Neural progenitor cell (in vitro differentiated cells): ENCODE results near the gene MTRR.

Experiments used
- CTCF ChIP-seq: fragments of 200-600 bp; sonication (generic); IDR thresholded peaks from 2 replicates; pipeline ENCODE4 v1.5.1; 2017; ENCODE audit warnings: antibody characterized with exemption, mild to moderate bottlenecking
- EZH2 ChIP-seq: fragments of 200-600 bp; sonication (generic); IDR thresholded peaks from 2 replicates; pipeline ENCODE4 v1.6.1; 2017; ENCODE audit warnings: antibody characterized with exemption, mild to moderate bottlenecking, moderate library complexity
- EZH2phosphoT487 ChIP-seq: fragments of 200-600 bp; sonication (generic); IDR thresholded peaks from 2 replicates; pipeline ENCODE4 v1.6.1; 2017; ENCODE audit warnings: antibody characterized with exemption

- TF ChIP-seq EZH2phosphoT487 = no peak
- TF ChIP-seq CTCF = no peak
- TF ChIP-seq EZH2 = no peak
These were observed 22.6 kb upstream of the MTRR start for GRCh38 chr5:7846327-7846726.
